ENCODE measurements around the gene SUSD4. TPM values are rescaled to one million over a fixed set of nuclear protein-coding genes. Genes with fewer than 3 reads are reported as not detected.

SUSD4 gene
- total RNA-seq, 4 donors from 2014 or later, result 0.73 to 8.4 TPM; not detected in 2

DNA sequence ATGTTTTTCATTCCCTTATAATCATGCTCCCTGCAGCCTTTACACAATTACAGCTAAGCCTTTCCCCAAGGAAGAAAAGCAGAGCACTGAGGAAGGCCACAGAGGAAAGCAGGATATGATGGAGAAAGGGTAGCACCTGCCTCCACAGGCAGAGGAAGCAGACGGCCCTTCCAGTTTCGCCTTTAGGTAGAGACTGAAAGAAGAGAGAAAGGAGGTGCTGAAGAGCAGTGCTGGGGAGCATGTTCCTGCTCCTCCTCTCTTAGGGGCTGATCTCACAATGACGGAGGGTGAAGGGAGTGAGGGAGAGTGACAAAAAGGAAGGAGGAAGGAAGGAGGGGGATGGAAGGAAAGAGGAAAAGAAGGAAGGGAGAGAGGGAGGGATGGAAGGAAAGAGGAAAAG is 41.1 kb downstream of the SUSD4 start:
- Histone ChIP-seq H3K9me3 (no peaks in the 10 kb centered on the region), H3K4me3 (no peak overlapping the region), H3K36me3 (no peaks in the 10 kb centered on the region), H3K27me3 (no peaks in the 10 kb centered on the region), H3K4me1 (no peaks in the 10 kb centered on the region), H3K27ac (no peak overlapping the region)
- no peak for DNase-seq
- intact Hi-C loops (cut with DNase I; ENCODE audit: low total_unique reads), result no loop called here
- no peak for TF ChIP-seq POLR2A (IDR thresholded peaks at IDR 0.05)
- TF ChIP-seq, protein P1, sequence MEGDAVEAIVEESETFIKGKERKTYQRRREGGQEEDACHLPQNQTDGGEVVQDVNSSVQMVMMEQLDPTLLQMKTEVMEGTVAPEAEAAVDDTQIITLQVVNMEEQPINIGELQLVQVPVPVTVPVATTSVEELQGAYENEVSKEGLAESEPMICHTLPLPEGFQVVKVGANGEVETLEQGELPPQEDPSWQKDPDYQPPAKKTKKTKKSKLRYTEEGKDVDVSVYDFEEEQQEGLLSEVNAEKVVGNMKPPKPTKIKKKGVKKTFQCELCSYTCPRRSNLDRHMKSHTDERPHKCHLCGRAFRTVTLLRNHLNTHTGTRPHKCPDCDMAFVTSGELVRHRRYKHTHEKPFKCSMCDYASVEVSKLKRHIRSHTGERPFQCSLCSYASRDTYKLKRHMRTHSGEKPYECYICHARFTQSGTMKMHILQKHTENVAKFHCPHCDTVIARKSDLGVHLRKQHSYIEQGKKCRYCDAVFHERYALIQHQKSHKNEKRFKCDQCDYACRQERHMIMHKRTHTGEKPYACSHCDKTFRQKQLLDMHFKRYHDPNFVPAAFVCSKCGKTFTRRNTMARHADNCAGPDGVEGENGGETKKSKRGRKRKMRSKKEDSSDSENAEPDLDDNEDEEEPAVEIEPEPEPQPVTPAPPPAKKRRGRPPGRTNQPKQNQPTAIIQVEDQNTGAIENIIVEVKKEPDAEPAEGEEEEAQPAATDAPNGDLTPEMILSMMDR (IDR thresholded peaks at IDR 0.05), result no peak

DNA sequence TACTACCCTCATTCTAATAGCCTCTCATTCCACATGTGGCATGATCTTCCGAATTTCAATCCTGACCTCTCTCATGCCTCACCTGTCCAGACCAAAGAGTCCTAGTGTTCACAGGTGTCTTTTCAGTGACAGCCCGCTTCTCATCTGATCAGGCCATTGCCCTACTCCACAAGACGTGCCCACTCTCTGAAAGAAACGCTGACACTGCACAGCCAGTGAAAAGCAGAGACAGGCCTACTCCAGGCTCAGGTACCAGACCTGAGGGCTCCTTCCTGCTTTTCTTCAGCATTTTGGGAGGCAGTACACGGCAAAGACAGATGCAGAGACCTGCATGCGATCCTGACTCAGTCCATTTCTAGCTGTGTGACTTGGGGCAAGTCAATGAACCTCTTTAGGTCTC is 43.0 kb downstream of the SUSD4 start:
- intact Hi-C loops (cut with DNase I; ENCODE audit: low total_unique reads), result no loop called here
- no peaks in the 10 kb centered on the region for H3K9me3 ChIP-seq
- H3K36me3 ChIP-seq, result no peaks in the 10 kb centered on the region
- TF ChIP-seq, protein P1 (IDR thresholded peaks at IDR 0.05), result no peak
- no peaks in the 10 kb centered on the region for H3K27me3 ChIP-seq
- no peaks in the 10 kb centered on the region for H3K4me1 ChIP-seq
- DNase-seq, result no peak
- no peak overlapping the region for H3K4me3 ChIP-seq
- no peak overlapping the region for H3K27ac ChIP-seq

DNA sequence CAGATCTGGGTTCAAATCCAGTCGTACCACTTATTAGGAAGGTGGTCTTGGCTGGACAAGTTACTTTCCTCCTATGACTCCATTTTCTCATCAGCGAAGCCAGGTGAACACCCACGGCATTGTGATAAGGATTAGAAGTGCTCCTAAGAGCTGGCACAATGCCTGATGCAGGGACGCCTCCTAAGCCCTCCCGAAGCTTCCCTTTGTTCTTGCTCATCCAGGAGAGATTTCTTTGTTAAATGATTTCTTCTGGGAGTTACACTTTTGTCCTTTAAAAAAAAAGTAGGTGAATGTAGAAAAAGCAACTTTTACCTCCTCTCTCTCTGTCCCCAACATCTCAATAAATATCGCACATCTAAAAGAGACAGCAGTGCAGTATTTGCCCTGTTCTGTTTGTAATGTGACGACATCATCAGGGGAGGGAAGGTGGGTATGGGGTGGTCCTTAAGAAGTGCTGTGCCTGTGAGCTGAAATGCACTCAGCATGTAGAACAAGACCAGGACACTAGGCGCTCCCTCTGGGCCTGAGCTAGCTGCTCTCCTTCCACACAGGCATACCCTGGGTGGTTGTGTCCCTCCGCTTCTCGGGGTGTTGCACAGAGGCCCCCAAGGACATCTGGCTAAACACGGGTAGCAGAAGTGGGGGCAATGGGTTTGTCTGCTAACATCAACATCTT is 43.9 kb downstream of the SUSD4 start:
- Histone ChIP-seq H3K36me3 (no peaks in the 10 kb centered on the region), H3K27me3 (no peaks in the 10 kb centered on the region), H3K4me3 (no peak overlapping the region), H3K4me1 (no peaks in the 10 kb centered on the region), H3K9me3 (no peaks in the 10 kb centered on the region), H3K27ac (no peak overlapping the region)
- intact Hi-C loops (cut with DNase I; ENCODE audit: low total_unique reads), result no loop called here
- no peak for DNase-seq
- no peak for TF ChIP-seq POLR2A (IDR thresholded peaks at IDR 0.05)
- TF ChIP-seq, protein P1 (IDR thresholded peaks at IDR 0.05), result no peak

DNA sequence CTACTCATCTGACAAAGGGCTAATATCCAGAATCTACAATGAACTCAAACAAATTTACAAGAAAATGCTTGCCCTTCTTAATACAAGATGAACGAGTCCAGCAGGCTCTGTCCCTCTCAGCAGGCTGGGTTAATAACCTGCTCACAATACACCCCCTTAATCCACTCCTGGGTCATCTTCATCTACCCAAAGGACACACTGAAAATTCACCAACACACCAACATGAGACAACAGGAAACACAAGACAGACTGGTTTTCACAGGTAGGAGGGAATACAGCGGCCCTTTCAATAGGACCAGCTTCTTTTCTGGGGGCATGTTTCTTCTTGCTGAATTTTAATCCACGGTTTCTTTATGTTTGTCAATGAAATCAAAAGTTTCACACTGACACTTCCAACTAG is 44.6 kb downstream of the SUSD4 start:
- H3K36me3 ChIP-seq, result no peaks in the 10 kb centered on the region
- intact Hi-C loops (cut with DNase I; ENCODE audit: low total_unique reads), result no loop called here
- no peak overlapping the region for H3K27ac ChIP-seq
- H3K27me3 ChIP-seq, result no peaks in the 10 kb centered on the region
- H3K4me1 ChIP-seq, result no peaks in the 10 kb centered on the region
- no peak overlapping the region for H3K4me3 ChIP-seq
- no peaks in the 10 kb centered on the region for H3K9me3 ChIP-seq
- TF ChIP-seq, protein P1 (IDR thresholded peaks at IDR 0.05), result no peak
- TF ChIP-seq POLR2A (IDR thresholded peaks at IDR 0.05), result no peak
- DNase-seq, result no peak

DNA sequence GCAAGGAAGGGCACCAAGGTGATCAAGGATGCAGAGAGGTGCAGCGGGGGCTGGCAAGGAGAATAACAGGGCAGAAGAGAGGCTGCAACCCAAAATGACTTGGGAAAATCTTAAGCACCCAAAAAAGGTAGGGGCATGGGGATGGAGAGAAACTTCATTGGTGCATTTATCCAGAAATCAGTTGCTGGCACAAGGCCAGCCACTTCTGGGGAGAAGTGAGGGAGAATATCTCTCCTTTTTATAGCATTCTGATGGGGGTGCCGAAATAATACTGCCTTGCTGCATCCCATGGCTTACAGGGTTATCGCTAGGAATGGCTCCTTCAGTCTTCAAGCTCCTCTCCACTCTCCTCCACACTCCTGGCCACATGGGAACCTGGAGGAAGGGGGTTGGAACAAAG is 47.9 kb downstream of the SUSD4 start:
- Histone ChIP-seq H3K9me3 (no peaks in the 10 kb centered on the region), H3K4me3 (no peak overlapping the region), H3K36me3 (no peaks in the 10 kb centered on the region), H3K4me1 (no peaks in the 10 kb centered on the region), H3K27me3 (no peaks in the 10 kb centered on the region), H3K27ac (no peak overlapping the region)
- TF ChIP-seq POLR2A (IDR thresholded peaks at IDR 0.05), result no peak
- TF ChIP-seq, protein P1 (IDR thresholded peaks at IDR 0.05), result no peak
- intact Hi-C loops (cut with DNase I; ENCODE audit: low total_unique reads), result no loop called here
- no peak for DNase-seq

Data from uterus (tissue), 4 donors.